C4-2B (cell line): ENCODE results near the gene C2orf68.

ENCODE experiments used
- ZFX ChIP-seq: fragments of 450-650 bp; IDR thresholded peaks from 2 replicates; pipeline ENCODE4 v1.6.1; 2017
- TF ChIP-seq, protein P1 (sequence below): fragments of 450-650 bp; conservative IDR thresholded peaks from 2 replicates; pipeline ENCODE4 v1.5.1; 2017; ENCODE audit warnings: mild to moderate bottlenecking

DNA sequence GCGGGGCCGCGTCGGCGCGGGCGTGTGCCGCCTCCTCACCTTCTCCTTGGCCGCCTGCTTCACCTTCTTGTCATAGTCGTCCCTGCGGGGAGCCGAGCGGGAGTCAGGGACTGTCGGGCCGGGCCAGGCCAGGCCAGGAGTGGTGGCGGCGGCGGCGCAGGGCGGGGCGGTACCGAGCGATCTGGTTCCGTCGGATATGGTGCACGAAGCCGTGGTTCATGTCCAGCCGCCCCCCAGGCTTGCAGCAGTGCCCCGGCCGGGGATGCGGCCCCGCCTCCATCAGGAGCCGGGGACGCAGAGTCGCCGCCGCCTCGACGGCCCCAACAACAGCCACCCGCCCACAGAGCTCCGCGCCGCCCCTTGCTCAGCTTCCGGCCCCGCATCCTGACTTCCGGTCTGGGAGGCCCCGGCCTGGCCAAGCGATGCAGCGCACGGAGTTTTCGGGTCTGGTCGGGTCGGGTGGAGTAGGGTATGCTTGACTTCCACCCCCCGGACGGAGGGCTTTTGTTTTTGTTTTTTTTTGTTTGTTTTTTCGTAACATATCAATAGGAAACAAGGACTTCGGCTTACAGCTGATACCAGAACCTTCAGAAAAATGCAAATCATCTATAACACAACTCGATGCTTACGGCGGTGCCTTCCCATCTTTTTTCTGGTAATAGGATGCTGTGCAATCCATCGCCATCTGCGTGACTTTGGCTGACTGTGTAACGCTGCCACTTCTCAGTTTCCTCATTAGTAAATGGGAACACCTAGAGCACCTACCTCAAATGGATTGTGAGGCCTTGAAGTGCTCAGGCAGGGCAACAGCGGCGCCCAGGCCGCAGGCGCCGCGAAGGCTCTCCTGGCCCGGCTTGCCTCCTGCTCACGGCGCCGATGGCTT lies at the start of gene C2orf68:
- TF ChIP-seq, protein P1, sequence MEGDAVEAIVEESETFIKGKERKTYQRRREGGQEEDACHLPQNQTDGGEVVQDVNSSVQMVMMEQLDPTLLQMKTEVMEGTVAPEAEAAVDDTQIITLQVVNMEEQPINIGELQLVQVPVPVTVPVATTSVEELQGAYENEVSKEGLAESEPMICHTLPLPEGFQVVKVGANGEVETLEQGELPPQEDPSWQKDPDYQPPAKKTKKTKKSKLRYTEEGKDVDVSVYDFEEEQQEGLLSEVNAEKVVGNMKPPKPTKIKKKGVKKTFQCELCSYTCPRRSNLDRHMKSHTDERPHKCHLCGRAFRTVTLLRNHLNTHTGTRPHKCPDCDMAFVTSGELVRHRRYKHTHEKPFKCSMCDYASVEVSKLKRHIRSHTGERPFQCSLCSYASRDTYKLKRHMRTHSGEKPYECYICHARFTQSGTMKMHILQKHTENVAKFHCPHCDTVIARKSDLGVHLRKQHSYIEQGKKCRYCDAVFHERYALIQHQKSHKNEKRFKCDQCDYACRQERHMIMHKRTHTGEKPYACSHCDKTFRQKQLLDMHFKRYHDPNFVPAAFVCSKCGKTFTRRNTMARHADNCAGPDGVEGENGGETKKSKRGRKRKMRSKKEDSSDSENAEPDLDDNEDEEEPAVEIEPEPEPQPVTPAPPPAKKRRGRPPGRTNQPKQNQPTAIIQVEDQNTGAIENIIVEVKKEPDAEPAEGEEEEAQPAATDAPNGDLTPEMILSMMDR: no peak
- TF ChIP-seq ZFX: peak; percentile 79
